ENCODE measurements around the gene LNPEP. TPM values are rescaled to one million over a fixed set of nuclear protein-coding genes. Genes with fewer than 3 reads are reported as not detected.

Gene LNPEP
- total and polyA plus RNA-seq, 10 of the 15 experiments (the other 5 are each of a cell fraction or from before 2014, with no cell fraction given), result 5.6 to 54.9 (median 25.0) TPM

GRCh38 chr5:96934708-96935558 is 947 bp upstream of the LNPEP start (continued):
- TF ChIP-seq MLLT1 (IDR thresholded peaks at IDR 0.05) (peak; percentile 88), EP300 (IDR thresholded peaks at IDR 0.05; ENCODE audit: borderline replicate concordance in 1 of 2, control insufficient read depth in 1 of 2, low read depth in 2 of 2, low read length in 2 of 2) (peak; percentile 26 to 74; a peak in 2 of 4 replicates), ZNF274 (IDR thresholded peaks at IDR 0.05; ENCODE audit: insufficient read depth, insufficient read length) (no peak), IRF3 (IDR thresholded peaks at IDR 0.05) (no peak), BMI1 (IDR thresholded peaks at IDR 0.05; ENCODE audit: borderline replicate concordance) (no peak), EED (IDR thresholded peaks at IDR 0.05; ENCODE audit: low read depth) (peak; percentile 90), ATF3 (IDR thresholded peaks at IDR 0.05; ENCODE audit: borderline replicate concordance, extremely low read depth, low read depth, low read length) (no peak), ZNF207 (IDR thresholded peaks at IDR 0.05; ENCODE audit: borderline replicate concordance) (no peak), HDAC6 (IDR thresholded peaks at IDR 0.05; ENCODE audit: unreplicated experiment) (no peak), IRF5 (IDR thresholded peaks at IDR 0.05; ENCODE audit: borderline replicate concordance) (peak; percentile 68), NR2F1 (conservative IDR thresholded peaks at IDR 0.05) (peak; percentile 92), KDM1A (IDR thresholded peaks at IDR 0.05; ENCODE audit: borderline replicate concordance) (no peak), LARP7 (IDR thresholded peaks at IDR 0.05) (peak; percentile 85; the same call in 1 of the 2 replicates), IKZF2 (IDR thresholded peaks at IDR 0.05) (peak; percentile 86 to 91), MYC (IDR thresholded peaks at IDR 0.05; ENCODE audit: insufficient read depth, insufficient read length, insufficient replicate concordance, low read length, severe bottlenecking) (no peak), ZBED1 (IDR thresholded peaks at IDR 0.05; ENCODE audit: borderline replicate concordance) (no peak; the same call in 1 of the 2 replicates), ZSCAN29 (IDR thresholded peaks at IDR 0.05) (peak; percentile 95), YY1 (IDR thresholded peaks at IDR 0.05; ENCODE audit: low read depth, low read length) (peak; percentile 94), REST (IDR thresholded peaks at IDR 0.05; ENCODE audit: low read depth, low read length) (0 out of 2 replicates have a peak, but pooled peaks have one; percentile 5)

Measured in GM12878 (cell line).